Karpas-422 (cell line): Measurements from ENCODE around the gene NLRC5. TPM values are rescaled to one million over a fixed set of nuclear protein-coding genes. Genes with fewer than 3 reads are reported as not detected.

Experiments
- DNase-seq: peaks from one replicate; pipeline ENCODE4 v3.0.0-alpha.2; 2015
- H2AFZ ChIP-seq: fragments of 200-600 bp; sonication (generic); 2 replicates; pipeline ENCODE4 v1.6.1; 2014; ENCODE audit warnings: antibody characterized with exemption, low read length, mixed read lengths
- H3K27ac ChIP-seq: fragments of 200-600 bp; sonication (generic); 2 replicates; pipeline ENCODE4 v1.5.1; 2014; ENCODE audit warnings: mild to moderate bottlenecking, low read length, moderate library complexity
- H3K27me3 ChIP-seq: fragments of 200-600 bp; sonication (generic); 2 replicates; pipeline ENCODE4 v1.6.1; 2014; ENCODE audit warnings: low read length, mixed read lengths
- H3K36me3 ChIP-seq: fragments of 200-600 bp; sonication (generic); 2 replicates; pipeline ENCODE4 v1.6.1; 2014; ENCODE audit warnings: low read length, mixed read lengths; ENCODE audit not compliant: insufficient read depth
- H3K4me1 ChIP-seq: fragments of 200-600 bp; sonication (generic); 2 replicates; pipeline ENCODE4 v1.6.1; 2014; ENCODE audit warnings: mild to moderate bottlenecking, low read length, mixed read lengths
- H3K4me2 ChIP-seq: fragments of 200-600 bp; sonication (generic); 2 replicates; pipeline ENCODE4 v1.6.1; 2014; ENCODE audit warnings: low read length, low read depth, mild to moderate bottlenecking; ENCODE audit not compliant: poor library complexity, severe bottlenecking
- H3K4me3 ChIP-seq: fragments of 200-600 bp; sonication (generic); 2 replicates; pipeline ENCODE4 v1.5.1; 2014; ENCODE audit warnings: mild to moderate bottlenecking, antibody characterized with exemption, low read length, mixed read lengths
- H3K79me2 ChIP-seq: fragments of 200-600 bp; sonication (generic); 2 replicates; pipeline ENCODE4 v1.6.1; 2014; ENCODE audit warnings: mild to moderate bottlenecking, low read length, mixed read lengths
- H3K9ac ChIP-seq: fragments of 200-600 bp; sonication (generic); 2 replicates; pipeline ENCODE4 v1.6.0; 2014; ENCODE audit warnings: low read length
- H3K9me2 ChIP-seq: fragments of 200-600 bp; sonication (generic), shearing (Covaris generic); replicated peaks from 2 replicates; pipeline ENCODE4 v1.6.0; 2014; ENCODE audit warnings: mild to moderate bottlenecking, low read length, moderate library complexity; ENCODE audit not compliant: insufficient read depth
- H3K9me3 ChIP-seq: fragments of 300-700, 200-600 bp; sonication (generic); 2 replicates; pipeline ENCODE4 v1.6.1; 2014; ENCODE audit warnings: low read length, mixed read lengths
- H4K20me1 ChIP-seq: fragments of 200-600 bp; sonication (generic); 2 replicates; pipeline ENCODE4 v1.6.1; 2014; ENCODE audit warnings: mild to moderate bottlenecking, antibody characterized with exemption, low read length, low read depth; ENCODE audit not compliant: insufficient read depth
- total RNA-seq: library from RNA; depleted of rRNA; stranded (reverse); fragments of >200 nt; shearing (Covaris generic); gene quantifications from 2 replicates; pipeline ENCODE4 v1.2.3, GENCODE V29; 2014; ENCODE audit warnings: low replicate concordance

NLRC5 gene
- total RNA-seq, 1 experiment from 2014 or later: 116 TPM

DNA sequence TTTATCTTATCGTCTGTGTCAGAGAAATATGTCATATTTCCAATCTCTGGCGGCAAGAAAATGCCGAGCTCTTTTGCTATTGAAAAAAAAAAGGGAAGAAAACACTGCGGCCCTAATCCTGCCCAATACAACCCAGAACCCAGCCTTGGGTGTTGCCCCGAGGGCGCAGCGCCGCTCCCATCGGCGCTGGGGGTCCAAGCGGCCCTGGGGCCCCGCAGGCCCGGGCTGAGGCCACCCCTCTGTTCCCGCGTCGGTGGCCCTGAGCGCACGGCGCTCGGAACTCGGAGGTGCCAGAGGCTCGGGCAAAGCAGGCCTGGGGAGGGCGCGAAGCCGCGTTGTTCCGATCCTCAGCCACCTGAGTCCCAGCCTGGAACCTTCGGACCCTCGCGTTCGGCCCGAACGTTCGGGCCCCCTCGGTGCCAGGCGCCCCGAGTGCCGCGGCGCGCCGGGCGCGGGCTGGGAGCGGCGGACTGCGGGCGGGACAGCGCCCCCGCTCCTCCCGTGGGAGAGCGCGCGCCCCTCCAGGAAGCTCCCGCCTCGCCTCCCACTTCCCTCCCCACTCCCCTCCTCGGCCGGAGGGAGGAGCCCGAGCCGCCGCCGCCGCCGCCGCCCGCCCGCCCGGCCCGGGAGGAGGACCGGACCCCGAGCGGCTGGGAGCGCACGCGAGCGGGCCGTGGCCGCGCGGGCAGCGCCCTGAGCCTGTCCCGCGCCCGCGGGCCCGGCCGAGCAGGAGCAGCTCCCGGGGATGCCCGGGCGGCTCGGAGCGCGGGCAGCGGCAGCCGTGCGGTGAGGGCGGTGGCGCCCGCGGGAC lies 102.8 kb downstream of the NLRC5 start, which contains the start of gene CPNE2:
TSS of gene CPNE2 (plus strand) at position 609 of the 811 bp plus-strand sequence. CDS start 18,160 bp downstream, outside the sequence.
- Histone ChIP-seq H3K9me2 (no peaks in the 10 kb centered on the region), H3K9ac (peak within 1 kb of the TSS; percentile 77), H4K20me1 (peaks cover 3% of the 10 kb centered on the region; the same call in 1 of the 2 replicates), H3K79me2 (no peaks in the 10 kb centered on the region), H3K4me2 (peak within 1 kb of the TSS; percentile 69), H2AFZ (peak within 1 kb of the TSS; percentile 84; the same call in 1 of the 2 replicates), H3K27ac (no peak within 1 kb of the TSS), H3K9me3 (no peaks in the 10 kb centered on the region), H3K4me3 (peak within 1 kb of the TSS; percentile 74), H3K27me3 (no peaks in the 10 kb centered on the region), H3K4me1 (peaks cover 14% of the 10 kb centered on the region), H3K36me3 (no peaks in the 10 kb centered on the region)
- DNase-seq: peak; percentile 58

DNA sequence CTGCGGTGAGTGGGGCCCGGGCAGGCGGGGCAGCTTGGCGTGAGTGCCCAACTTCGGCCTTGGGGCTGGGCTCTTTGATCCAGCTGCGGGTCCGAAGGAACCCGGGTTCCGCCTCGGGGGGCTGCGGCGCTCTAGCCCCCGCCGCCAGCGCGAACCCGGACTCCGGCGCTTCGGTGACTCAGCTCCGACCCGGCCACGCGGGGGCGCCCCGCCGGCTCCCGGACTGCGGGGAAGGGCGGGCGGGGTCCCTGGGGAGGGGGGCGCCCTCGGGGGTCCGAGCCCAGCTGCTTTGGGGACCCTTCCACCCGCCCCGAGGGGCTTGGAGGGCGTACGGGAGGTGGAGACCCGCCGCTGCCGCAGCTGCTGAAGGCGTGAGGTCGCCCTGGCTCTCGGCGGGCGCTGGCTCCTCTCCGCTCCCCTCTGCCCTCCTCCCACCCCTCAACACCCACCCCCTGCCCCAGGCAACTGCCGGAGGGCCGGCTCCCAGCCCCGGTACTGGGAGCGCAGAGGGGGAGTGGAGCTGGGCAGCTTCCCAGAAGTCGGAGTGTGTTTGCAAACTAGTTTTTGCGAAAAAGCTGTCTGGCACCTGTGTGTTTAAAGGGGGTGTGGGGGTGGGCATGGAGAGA lies 103.5 kb downstream of the NLRC5 start:
- no peaks in the 10 kb centered on the region for H3K27me3 ChIP-seq
- H3K79me2 ChIP-seq: no peaks in the 10 kb centered on the region
- H3K27ac ChIP-seq: no peak overlapping the region
- H3K4me2 ChIP-seq: peak overlapping the region; percentile 67
- no peaks in the 10 kb centered on the region for H3K36me3 ChIP-seq
- H3K9me2 ChIP-seq: no peaks in the 10 kb centered on the region
- peak overlapping the region; percentile 77 for H3K9ac ChIP-seq
- H4K20me1 ChIP-seq: peaks cover 3% of the 10 kb centered on the region; the same call in 1 of the 2 replicates
- peak; percentile 72 for DNase-seq
- no peak overlapping the region for H2AFZ ChIP-seq
- peak overlapping the region; percentile 74 for H3K4me3 ChIP-seq
- H3K9me3 ChIP-seq: no peaks in the 10 kb centered on the region
- H3K4me1 ChIP-seq: peaks cover 18% of the 10 kb centered on the region

DNA sequence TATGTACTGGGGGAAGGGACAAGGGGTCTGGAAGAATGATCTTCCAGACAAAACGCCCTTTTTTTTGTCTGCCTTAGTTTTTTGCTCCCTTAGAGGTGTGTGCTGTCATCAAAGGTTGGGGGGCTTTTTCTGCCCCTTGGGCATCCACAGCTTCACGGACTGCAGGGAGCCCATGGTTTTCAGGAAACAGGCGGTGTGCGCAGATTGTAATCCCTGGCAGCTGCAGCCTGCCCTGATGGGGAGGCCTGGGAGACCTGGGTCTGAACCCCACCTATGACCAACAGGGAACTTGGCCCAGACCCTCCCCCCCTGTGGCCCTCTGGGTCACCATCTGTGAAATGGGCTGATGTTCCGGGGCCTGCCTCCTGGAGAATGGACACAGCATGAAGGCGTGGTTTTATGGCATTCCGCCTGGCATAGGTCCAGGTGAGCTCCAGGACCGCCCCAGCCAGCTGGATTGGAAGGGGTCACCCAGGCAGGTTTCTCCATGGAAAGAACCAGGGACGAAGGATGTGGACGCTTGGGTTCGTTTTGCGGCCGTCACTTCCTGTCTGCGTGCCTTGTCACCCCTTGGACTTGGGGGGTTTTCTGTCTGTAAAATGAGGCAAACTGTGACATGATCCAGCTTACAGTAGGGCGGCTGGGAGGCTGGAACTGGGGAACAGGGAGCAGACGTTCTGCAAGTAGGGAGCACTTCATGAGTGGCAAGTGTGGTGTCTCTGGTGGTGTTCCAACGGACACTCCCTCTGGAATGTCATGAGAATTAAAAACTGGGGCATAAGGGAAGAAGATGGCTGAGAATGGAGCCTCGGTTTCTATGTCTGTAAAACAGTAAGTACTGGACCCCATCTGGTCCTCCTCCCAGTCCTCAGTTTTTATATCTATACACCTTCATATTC lies 104.6 kb downstream of the NLRC5 start:
- Histone ChIP-seq H3K4me2 (no peak overlapping the region), H3K4me3 (no peak overlapping the region), H3K36me3 (no peaks in the 10 kb centered on the region), H3K4me1 (peaks cover 25% of the 10 kb centered on the region), H3K27me3 (no peaks in the 10 kb centered on the region), H4K20me1 (peaks cover 3% of the 10 kb centered on the region; the same call in 1 of the 2 replicates), H3K9ac (no peak overlapping the region), H3K27ac (no peak overlapping the region), H3K9me3 (no peaks in the 10 kb centered on the region), H3K9me2 (no peaks in the 10 kb centered on the region), H3K79me2 (no peaks in the 10 kb centered on the region), H2AFZ (no peak overlapping the region)
- no peak for DNase-seq

DNA sequence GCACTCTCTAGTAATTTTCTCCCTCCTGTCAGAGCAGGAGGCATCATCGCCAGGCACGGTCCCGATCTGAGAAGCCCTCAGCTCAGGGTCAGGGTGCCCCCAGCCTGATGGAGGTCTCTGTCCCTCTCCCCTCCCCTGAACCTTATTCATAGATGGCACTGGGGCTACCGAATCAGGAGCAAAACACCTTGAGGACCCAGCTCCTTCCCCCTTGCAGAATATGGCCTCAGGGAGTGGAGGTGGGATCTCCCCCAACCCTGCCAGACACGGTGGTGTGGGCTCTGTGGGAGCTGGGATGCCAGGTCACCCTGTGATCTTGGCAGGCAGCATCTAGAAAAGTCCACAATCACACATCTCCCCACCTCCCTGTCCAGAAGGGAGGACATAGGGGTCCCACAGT lies 105.6 kb downstream of the NLRC5 start:
- no peaks in the 10 kb centered on the region for H3K79me2 ChIP-seq

DNA sequence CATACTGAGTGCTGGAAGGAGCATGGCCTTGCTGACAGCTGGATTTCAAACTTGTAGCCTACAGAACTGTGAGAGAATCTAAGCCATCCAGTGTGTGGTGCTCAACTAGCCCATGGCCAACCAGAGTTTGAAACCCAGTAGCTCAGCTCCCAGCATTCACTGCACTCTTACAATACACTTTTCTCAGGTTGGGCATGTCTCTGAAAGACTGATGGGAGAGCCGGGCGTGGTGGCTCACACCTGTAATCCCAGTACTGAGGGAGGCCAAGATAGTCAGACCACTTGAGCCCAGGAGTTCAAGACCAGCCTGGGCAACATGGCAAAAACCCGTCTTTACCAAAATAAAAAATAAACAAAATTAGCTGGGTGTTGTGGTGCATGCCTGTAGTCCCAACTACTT lies 106.8 kb downstream of the NLRC5 start:
- Histone ChIP-seq H3K36me3 (no peaks in the 10 kb centered on the region), H3K4me2 (no peak overlapping the region), H3K4me1 (peaks cover 25% of the 10 kb centered on the region), H3K27me3 (no peaks in the 10 kb centered on the region), H2AFZ (no peak overlapping the region), H3K4me3 (no peak overlapping the region), H3K9ac (no peak overlapping the region), H3K9me3 (no peaks in the 10 kb centered on the region), H3K27ac (no peak overlapping the region), H4K20me1 (peaks cover 3% of the 10 kb centered on the region; the same call in 1 of the 2 replicates), H3K9me2 (no peaks in the 10 kb centered on the region), H3K79me2 (no peaks in the 10 kb centered on the region)
- no peak for DNase-seq

More for the DNA sequence above, 105.6 kb downstream of the NLRC5 start:
- no peaks in the 10 kb centered on the region for H3K27me3 ChIP-seq
- H2AFZ ChIP-seq: no peak overlapping the region
- H3K4me2 ChIP-seq: no peak overlapping the region
- H3K4me1 ChIP-seq: peaks cover 25% of the 10 kb centered on the region
- H3K9ac ChIP-seq: no peak overlapping the region
- H4K20me1 ChIP-seq: peaks cover 3% of the 10 kb centered on the region; the same call in 1 of the 2 replicates
- H3K4me3 ChIP-seq: no peak overlapping the region
- no peaks in the 10 kb centered on the region for H3K36me3 ChIP-seq
- H3K27ac ChIP-seq: no peak overlapping the region
- no peaks in the 10 kb centered on the region for H3K9me3 ChIP-seq
- no peaks in the 10 kb centered on the region for H3K9me2 ChIP-seq
- no peak for DNase-seq

DNA sequence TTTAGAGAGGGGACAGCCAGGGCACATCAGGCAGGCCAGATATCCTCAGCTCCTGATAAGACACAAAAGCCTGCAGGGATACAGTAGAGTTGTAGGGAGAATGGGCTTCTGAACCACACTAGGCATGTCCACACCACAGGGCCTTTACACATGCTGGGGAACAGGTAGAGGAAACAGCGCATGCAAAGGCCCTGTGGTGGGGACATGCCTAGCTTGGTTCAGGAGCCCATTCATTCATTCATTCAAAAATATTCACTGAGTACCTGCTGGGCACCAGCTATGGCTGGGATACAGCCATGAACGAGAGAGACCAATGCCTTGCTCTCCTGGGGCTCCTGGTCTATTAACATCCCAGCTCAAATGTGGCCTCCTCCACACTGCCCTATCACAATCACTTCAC lies 107.4 kb downstream of the NLRC5 start:
- Histone ChIP-seq H3K36me3 (no peaks in the 10 kb centered on the region), H3K4me3 (no peak overlapping the region), H3K4me1 (peaks cover 25% of the 10 kb centered on the region), H2AFZ (no peak overlapping the region), H3K9ac (no peak overlapping the region), H3K79me2 (no peaks in the 10 kb centered on the region), H3K9me2 (no peaks in the 10 kb centered on the region), H3K9me3 (no peaks in the 10 kb centered on the region), H3K27me3 (no peaks in the 10 kb centered on the region), H3K27ac (no peak overlapping the region), H4K20me1 (peaks cover 3% of the 10 kb centered on the region; the same call in 1 of the 2 replicates), H3K4me2 (no peak overlapping the region)
- no peak for DNase-seq

DNA sequence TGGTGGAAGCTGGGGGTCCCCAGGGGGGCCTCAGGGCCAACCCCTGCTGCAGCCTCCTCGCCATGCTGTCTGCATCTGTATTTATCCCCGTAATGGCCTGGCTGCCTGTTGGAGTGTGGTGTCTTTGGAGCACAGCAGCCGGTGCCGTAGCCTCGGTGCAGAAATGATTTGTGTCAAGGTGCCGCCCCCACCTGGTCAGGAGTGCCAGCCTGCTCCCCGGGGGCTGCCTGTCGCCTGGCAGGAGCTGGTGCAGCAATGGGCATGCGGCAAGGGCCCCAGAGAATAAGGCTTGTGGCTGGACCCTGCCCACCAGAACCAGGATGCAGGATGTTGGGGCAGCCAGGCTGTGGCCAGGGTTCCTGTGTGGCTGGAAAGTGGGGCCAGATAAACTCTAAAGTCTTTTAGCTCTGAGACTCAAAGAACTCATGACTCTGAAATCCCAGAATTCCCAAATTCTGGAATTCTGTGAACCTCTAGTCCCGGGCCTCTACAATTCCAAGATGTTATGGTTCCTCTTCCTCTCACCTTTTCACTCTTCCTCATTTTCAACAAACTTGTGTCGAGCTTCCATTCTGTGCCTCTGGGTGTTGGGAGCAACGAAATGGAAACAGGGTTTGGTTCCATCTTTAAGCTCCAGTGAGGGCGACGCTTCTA lies 109.0 kb downstream of the NLRC5 start:
- Histone ChIP-seq H3K4me2 (peak overlapping the region; percentile 13), H3K9me2 (no peaks in the 10 kb centered on the region), H4K20me1 (peaks cover 3% of the 10 kb centered on the region; the same call in 1 of the 2 replicates), H3K4me3 (no peak overlapping the region), H3K27me3 (no peaks in the 10 kb centered on the region), H3K79me2 (no peaks in the 10 kb centered on the region), H3K9ac (no peak overlapping the region), H3K36me3 (no peaks in the 10 kb centered on the region), H3K27ac (no peak overlapping the region), H3K9me3 (no peaks in the 10 kb centered on the region), H2AFZ (no peak overlapping the region), H3K4me1 (peaks cover 17% of the 10 kb centered on the region)
- no peak for DNase-seq
